ENCODE data around the gene CNKSR1.
"Not testable (repeated sequence)": the region's sequence is repeated elsewhere in the genome, so short reads cannot be mapped to it uniquely, and the experiment has no call there.

CNKSR1 gene

GRCh38 chr1:26224606-26225005, 47.3 kb downstream of the CNKSR1 start:
- in situ Hi-C loops (cut with MboI; ENCODE audit: low sequenced_read_pairs) = no loop called here

DNA sequence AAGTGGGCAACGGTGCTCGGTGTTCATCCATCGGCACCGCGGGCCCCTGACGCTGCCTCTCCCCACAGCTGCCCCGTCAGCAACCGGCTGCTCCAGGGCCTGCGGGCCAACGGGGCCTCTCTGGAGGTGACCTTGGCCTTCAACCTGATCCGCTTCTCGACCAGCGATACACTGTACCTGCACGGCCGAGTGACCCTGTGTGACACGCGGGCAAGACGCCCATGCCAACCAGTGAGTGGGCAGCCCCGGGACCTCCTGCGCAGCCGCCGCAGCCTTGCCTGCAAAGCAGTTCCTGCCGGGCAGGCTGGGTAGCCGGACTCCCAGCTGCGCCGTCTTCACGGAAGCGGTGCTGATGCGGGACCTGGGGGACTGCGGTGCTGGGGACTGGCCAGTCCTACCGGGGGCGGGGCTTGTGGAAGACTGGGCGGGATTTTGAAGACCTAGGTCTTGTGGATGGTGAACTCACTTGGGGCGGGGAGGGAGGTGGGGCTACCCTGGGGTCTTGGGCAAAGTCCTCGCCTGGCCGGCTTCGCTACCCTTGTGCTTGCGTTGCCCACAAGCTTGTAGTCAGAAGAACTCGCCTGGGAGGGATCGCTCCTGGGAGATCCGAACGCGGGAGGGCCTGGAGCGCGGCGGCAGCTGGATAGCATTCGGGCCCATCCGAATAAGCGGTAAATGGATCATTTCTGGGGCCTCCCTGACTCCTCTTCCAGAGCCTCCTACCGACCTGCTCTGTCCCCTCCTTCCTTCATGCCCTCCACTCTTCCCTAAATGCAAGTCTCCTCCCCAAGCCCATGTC, 47.9 kb downstream of the CNKSR1 start:
- in situ Hi-C loops (cut with MboI; ENCODE audit: low sequenced_read_pairs) = no loop called here

DNA sequence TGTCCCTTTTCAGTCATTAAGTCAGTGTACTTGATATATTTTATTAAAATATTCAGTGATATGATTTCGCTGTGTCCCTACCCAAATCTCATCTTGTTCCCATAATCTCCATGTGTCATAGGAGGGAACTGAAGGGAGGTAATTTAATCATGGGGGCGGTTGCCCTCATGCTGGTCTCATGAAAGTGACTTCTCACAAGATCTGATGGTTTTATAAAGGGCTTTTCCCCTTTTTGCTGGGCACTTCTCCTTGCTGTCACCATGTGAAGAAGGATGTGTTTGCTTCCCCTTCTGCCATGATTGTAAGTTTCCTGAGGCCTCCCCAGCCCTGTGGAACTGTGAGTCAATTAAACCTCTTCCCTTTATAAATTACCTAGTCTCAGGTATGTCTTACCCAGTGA, 53.4 kb downstream of the CNKSR1 start:
- in situ Hi-C loops (cut with MboI; ENCODE audit: low sequenced_read_pairs) = not testable (repeated sequence)

DNA sequence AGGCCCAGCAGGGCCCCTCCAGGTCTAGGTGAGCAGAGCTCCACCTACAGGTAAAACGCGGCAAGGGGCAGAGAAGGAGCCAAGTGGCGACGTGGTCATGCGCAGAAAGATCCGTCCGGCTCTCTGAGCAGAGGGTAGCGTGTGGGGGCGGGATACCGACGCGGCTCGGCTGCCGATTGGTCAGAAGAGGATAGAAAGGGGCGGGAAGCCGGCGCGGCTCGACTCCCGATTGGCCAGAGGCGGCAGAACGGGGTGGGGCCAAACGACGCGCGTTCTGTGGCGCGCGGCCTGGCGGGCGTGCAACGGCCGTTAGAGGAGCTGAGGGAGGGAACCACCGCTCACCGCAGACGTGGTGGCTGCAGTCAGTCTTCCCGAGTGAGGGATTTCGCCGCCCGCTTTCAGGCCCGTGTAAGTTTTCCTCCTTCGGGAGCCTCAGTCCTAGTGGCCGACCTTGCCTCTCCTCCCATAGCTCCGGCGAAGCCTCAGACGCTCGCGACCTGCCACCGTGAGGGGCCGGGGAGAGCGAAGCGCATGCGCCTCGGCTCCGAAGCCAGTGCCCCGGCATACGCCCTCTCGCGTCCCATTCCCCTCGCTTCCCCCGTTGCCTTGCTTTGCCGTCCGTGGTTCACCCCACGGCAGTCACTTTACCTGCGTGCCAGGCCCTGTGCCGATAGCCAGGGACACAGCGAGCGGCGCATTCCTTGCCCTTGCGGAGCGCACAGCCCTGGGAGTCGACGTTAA, 56.8 kb downstream of the CNKSR1 start, which contains the start of gene CEP85:
Gene CEP85, plus strand, starts transcription at position 298 of the 741 bp plus-strand sequence. CDS start 5,584 bp downstream, outside the sequence.
- in situ Hi-C loops (cut with MboI; ENCODE audit: low sequenced_read_pairs) = no loop called here

- in situ Hi-C loops (cut with MboI; ENCODE audit: low sequenced_read_pairs) = no loop called here
These were observed 57.5 kb downstream of the CNKSR1 start for GRCh38 chr1:26234644-26235370.

DNA sequence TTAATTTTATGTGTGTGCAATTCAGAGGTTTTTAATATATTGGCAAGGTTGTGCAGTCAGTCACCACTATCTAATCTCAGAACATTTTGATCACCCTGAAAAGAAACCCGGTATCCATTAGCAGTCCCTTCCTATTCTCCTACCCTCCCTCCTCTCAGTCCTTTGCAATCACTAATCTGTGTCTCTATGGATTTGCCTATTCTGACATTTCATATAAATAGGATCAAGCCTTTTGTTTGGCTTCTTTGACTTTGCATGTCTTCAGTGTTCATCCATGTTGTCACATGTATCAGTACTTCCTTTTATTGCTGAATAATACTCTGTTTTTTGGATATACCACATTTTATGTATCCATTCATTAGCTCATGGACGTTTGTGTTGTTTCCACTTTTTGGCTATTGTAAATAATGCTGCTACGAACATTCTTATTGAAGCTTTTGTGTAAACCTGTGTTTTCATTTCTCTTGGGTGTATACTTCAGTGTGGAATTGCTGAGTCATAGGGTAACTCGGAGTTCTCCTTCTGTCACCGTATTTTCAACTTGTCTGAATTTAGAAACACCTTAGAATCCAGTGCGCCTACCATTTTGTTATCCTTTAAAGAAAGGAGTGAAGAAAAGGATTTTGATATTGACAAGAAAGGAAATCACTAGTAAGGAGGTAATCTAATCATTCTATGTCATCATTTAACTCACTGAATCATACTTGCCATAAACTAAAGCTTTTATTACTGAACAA, 60.1 kb downstream of the CNKSR1 start:
- in situ Hi-C loops (cut with MboI; ENCODE audit: low sequenced_read_pairs) = no loop called here

Data from HL-60/S4 treated with phorbol 12-myristate 13-acetate at 8.2 ng/mL for 4 days and 3 days (cell line).